Dermis microvascular lymphatic vessel endothelial cell (primary cell): ENCODE measurements around the gene RNASEH1. TPM values are rescaled to one million over a fixed set of nuclear protein-coding genes. Genes with fewer than 3 reads are reported as not detected.
"Not testable (repeated sequence)": the region's sequence is repeated elsewhere in the genome, so short reads cannot be mapped to it uniquely, and the experiment has no call there.

Source experiments
- DNase-seq, 2 donors: peaks; one replicate each; pipeline versions ENCODE4 v3.0.0 to v3.0.0-alpha.2; 2010; ENCODE audit warnings: low read depth in 2 of 2
- total RNA-seq: library from RNA; depleted of rRNA; stranded (reverse); fragments of >200 nt; gene quantifications from 2 replicates; pipeline ENCODE4 v1.2.1, GENCODE V29; 2014

Gene RNASEH1
- total RNA-seq, 1 donor from 2014 or later = 28.9 TPM

GRCh38 chr2:3594493-3595281 is 36.6 kb upstream of the RNASEH1 start, which contains the start of gene COLEC11:
TSS of gene COLEC11 (plus strand) at chr2:3595112. CDS start at chr2:3604341, 9,229 bp downstream.
- peak in 1 of 2 donors; percentile 62 for DNase-seq

- no peak for DNase-seq
Observed at GRCh38 chr2:3589086-3589485, 31.0 kb upstream of the RNASEH1 start.

- no peak for DNase-seq
Observed at GRCh38 chr2:3588084-3588483, 30.0 kb upstream of the RNASEH1 start.

- no peak for DNase-seq
Observed at GRCh38 chr2:3587432-3587831, 29.3 kb upstream of the RNASEH1 start.

DNA sequence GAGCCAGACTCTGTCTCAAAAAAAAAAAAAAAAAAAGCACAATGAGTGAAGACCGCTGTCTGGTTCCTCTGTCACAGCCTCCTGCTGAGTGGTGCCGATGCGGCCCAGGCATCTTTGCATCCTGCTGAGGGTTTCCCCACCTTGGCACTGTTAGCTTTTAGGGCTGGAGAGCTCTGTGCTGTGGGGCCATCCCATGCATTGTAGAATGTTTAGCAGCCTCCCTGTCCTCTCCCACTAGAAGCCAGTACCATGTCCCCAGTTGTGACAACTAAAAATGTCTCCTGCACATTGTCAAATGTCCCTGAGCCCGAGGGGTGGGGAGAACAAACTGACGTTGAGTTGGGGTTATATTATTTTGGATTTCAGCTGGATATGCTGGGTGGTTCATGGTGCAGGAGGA is 28.9 kb upstream of the RNASEH1 start:
- no peak for DNase-seq

DNA sequence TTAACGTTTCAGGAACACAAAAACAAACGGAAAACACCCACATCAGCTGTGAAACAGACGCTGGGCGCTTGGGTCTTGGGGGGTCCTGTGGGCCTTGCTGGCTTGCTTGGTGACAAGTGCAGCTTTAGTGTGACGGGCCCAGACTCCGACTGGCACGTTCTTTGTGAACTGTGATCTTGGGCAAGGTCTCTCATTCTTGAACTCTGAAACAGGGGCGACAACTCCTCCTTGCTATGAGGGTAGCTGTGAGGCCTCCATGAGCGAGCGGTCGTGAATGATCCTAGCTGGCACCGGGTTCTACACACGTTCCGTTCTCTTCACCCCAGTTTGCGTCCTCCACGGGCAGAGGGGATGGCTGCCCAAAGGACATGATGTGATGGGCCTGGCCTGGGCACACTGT is 28.1 kb upstream of the RNASEH1 start:
- no peak for DNase-seq

- DNase-seq = peak; percentile 48 to 73
Observed at GRCh38 chr2:3585261-3586109, 27.4 kb upstream of the RNASEH1 start.

GRCh38 chr2:3584608-3585260 is 26.6 kb upstream of the RNASEH1 start:
- DNase-seq = no peak

GRCh38 chr2:3584076-3584475 is 25.9 kb upstream of the RNASEH1 start:
- no peak for DNase-seq

DNA sequence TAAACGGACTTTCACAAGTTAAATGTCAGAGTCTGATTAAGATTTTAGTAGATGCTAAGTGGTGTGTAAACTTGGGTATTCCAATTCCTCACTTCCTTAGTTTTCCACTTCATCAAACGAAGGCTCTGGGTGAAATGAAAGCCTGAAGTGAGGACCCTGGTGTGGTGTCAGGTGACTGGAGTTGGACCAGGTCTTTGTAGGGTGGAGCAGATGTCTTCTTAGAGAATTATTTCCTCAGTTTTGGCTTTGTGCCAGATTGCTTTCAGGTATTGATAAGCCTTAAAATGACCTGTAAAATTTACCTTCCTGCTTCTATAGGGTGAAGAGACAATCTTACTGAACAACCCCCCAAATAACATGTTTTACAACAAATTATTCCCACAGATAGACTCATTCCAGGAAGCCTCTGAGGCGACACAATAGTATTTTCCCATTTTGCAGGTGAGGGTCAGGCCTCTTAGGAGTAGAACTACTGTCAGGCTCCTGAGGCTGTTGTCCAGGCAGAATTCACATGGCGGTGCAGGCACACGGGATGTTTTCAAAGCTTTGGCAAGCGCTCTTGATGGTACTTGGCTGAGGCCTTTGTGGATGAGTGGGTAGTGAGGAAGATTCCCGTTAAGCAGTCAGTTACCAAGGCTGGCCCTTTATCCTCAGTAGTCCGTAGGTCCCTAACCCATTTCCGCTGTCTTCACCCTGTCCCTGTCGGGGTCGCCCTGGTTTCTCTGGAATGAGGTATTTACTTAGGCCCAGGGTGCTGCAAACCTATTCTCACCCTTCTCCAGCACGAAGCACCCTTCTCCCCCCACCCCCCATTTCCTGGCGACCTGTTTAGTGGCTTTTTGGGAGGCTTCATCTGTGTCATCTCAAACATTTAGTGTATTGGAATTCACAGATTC is 23.5 kb upstream of the RNASEH1 start:
- DNase-seq = no peak

GRCh38 chr2:3580449-3580848 is 22.3 kb upstream of the RNASEH1 start:
- no peak for DNase-seq

DNA sequence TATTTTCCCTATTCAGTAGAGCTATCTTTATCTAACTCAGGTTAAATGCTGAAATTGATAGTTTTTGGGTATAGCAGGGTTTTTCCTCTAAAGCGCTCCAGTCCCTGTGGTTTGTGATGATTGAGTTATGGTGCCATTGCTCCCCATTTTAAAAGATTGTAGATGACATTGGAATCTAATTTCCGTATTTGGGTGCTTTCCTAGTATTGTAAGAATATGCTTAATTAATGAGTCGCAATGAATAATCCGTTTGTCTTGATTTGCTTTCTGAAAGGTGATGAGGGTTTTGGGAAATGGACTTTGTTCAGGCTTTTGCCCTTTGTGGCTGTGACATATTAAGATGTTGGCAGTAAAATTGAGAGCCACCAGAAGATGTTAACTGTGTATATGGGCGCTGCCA is 20.9 kb upstream of the RNASEH1 start:
- DNase-seq = no peak

GRCh38 chr2:3576263-3576630 is 18.1 kb upstream of the RNASEH1 start:
- not testable (repeated sequence) for DNase-seq

GRCh38 chr2:3575534-3576262 is 17.6 kb upstream of the RNASEH1 start:
- peak in 1 of 2 donors; percentile 15 for DNase-seq

DNA sequence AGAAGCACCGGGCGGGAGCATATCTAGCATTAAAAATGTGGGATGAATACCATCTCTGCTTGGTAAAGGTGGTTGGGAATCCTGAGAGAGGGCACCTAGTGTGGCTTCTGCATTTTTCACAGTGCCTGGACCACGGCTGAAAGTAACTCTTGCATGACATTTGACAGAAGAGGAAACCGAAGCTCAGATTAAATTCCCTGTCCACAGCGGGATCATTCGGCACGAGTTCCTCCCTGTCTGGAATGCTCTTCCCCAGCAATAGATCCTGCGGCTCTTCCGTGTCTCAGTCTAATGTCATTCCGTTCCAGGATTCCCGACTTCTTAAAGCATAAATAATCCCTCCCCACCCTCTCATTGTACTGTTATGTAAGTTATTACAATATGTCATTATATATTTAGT is 16.0 kb upstream of the RNASEH1 start:
- DNase-seq = no peak

DNA sequence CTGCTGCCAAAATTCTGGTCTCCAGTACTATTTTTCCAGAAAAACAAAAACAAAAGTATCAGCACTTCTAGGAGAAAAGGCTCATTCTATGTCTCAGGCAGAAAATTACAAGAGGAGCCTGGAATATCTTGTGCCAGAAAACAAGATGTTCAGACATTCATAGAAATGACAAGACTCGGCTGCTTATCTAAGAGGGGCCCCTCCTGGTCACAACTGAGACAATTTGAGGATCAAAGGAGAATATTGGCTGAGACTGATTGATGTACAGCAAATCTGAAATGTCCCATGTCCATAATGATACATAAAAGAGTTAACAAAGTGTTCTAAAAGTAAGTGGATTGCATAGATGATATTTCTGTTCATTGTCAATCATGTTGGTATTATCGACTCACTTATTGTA is 14.5 kb upstream of the RNASEH1 start:
- DNase-seq = no peak

DNA sequence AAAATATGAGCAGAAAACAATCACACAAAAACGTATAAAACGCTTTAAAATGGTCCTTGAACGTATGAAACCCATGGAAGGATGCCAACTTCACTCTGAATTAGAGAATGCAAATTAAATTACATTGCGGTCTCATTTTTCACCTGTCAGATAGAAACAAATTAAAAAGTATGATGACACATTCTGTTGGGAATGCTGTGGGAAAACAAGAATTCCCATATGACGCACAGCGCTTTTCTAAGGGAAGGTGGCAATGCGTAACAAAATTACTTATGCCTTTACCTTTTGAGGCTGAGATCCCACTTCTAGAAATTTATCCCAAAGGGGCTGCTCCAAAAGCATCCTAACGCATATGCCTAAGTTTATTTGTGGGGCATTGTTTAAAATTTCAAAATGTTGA is 13.2 kb upstream of the RNASEH1 start:
- no peak for DNase-seq

DNA sequence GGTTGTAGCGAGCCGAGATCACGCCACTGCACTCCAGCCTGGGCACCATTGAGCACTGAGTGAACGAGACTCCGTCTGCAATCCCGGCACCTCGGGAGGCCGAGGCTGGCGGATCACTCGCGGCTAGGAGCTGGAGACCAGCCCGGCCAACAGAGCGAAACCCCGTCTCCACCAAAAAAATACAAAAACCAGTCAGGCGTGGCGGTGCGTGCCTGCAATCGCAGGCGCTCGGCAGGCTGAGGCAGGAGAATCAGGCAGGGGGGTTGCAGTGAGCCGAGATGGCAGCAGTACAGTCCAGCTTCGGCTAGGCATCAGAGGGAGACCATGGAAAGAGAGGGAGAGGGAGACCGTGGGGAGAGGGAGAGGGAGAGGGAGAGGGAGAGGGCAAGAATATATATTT is 11.5 kb upstream of the RNASEH1 start:
- DNase-seq = not testable (repeated sequence)

GRCh38 chr2:3566806-3567205 is 8.7 kb upstream of the RNASEH1 start:
- DNase-seq = no peak

- DNase-seq = no peak
Observed at GRCh38 chr2:3565117-3565516, 7.0 kb upstream of the RNASEH1 start.
